HepG2 (cell line): Measurements from ENCODE around the gene MEG3. TPM values are rescaled to one million over a fixed set of nuclear protein-coding genes. Genes with fewer than 3 reads are reported as not detected.

ENCODE experiments used
- CBFB ChIP-seq: sonication (generic); formaldehyde crosslinking; IDR thresholded peaks from 2 replicates; pipeline ENCODE4 v1.4.0; 2020; ENCODE audit warnings: missing genetic modification reagents
- CBX2 ChIP-seq, 2 experiments: fragments of 200-600 bp in 1 of 2; sonication (generic); formaldehyde crosslinking in 1 of 2; IDR thresholded peaks; 2 replicates each; pipeline versions ENCODE4 v1.7.0 to v1.8.1; 2018 to 2022; ENCODE audit warnings: low read depth in 2 of 2, low read length in 1 of 2, mild to moderate bottlenecking in 1 of 2, missing genetic modification reagents in 1 of 2
- CBX5 ChIP-seq: sonication (generic); formaldehyde crosslinking; IDR thresholded peaks from 2 replicates; pipeline ENCODE4 v1.4.0; 2020; ENCODE audit warnings: missing genetic modification reagents, borderline replicate concordance
- CHCHD3 ChIP-seq: sonication (generic); formaldehyde crosslinking; IDR thresholded peaks from 2 replicates; pipeline ENCODE4 v1.8.0; 2022; ENCODE audit warnings: mild to moderate bottlenecking, missing genetic modification reagents, moderate library complexity
- CREM ChIP-seq, 2 experiments: sonication (generic) in 1 of 2; formaldehyde crosslinking in 1 of 2; IDR thresholded peaks; 2 replicates each; pipeline versions ENCODE4 v1.4.0 to v1.6.1; 2016 to 2020; ENCODE audit warnings: antibody characterized with exemption in 1 of 2, mild to moderate bottlenecking in 1 of 2, missing genetic modification reagents in 1 of 2
- DPF2 ChIP-seq: sonication (generic); formaldehyde crosslinking; IDR thresholded peaks from 2 replicates; pipeline ENCODE4 v1.4.0; 2020; ENCODE audit warnings: mild to moderate bottlenecking, low read depth, missing genetic modification reagents, borderline replicate concordance
- HNRNPH1 ChIP-seq: fragments of 200-400 bp; formaldehyde crosslinking; optimal IDR thresholded peaks from 2 replicates; pipeline ENCODE3; 2017; ENCODE audit warnings: mild to moderate bottlenecking, low read depth, low read length
- MEF2D ChIP-seq: sonication (generic); formaldehyde crosslinking; IDR thresholded peaks from 2 replicates; pipeline ENCODE4 v1.5.1; 2020; ENCODE audit warnings: mild to moderate bottlenecking, missing genetic modification reagents
- MZF1 ChIP-seq: sonication (generic); formaldehyde crosslinking; IDR thresholded peaks from 2 replicates; pipeline ENCODE4 v1.8.1; 2023; ENCODE audit warnings: mild to moderate bottlenecking, missing genetic modification reagents, borderline replicate concordance
- NCOR1 ChIP-seq: fragments of 200-600 bp; sonication (generic); IDR thresholded peaks from 2 replicates; pipeline ENCODE4 v1.7.0; 2017; ENCODE audit warnings: antibody characterized with exemption, low read length, borderline replicate concordance
- NFIB ChIP-seq: sonication (generic); formaldehyde crosslinking; IDR thresholded peaks from 2 replicates; pipeline ENCODE4 v1.9.0; 2021; ENCODE audit warnings: missing genetic modification reagents, mild to moderate bottlenecking, borderline replicate concordance
- PAWR ChIP-seq: sonication (generic); formaldehyde crosslinking; IDR thresholded peaks from 2 replicates; pipeline ENCODE4 v1.4.0; 2020; ENCODE audit warnings: missing genetic modification reagents, mild to moderate bottlenecking, borderline replicate concordance
- RNF2 ChIP-seq: fragments of 450-650 bp; conservative IDR thresholded peaks from 2 replicates; pipeline ENCODE4 v1.6.1; 2016; ENCODE audit warnings: low read depth
- RORA ChIP-seq: sonication (generic); formaldehyde crosslinking; IDR thresholded peaks from 2 replicates; pipeline ENCODE4 v1.5.0; 2020; ENCODE audit warnings: mild to moderate bottlenecking, missing genetic modification reagents, moderate library complexity
- SALL1 ChIP-seq: sonication (generic); formaldehyde crosslinking; IDR thresholded peaks from 2 replicates; pipeline ENCODE4 v1.8.0; 2022; ENCODE audit warnings: mild to moderate bottlenecking, missing genetic modification reagents
- SCMH1 ChIP-seq: sonication (generic); formaldehyde crosslinking; IDR thresholded peaks from 2 replicates; pipeline ENCODE4 v1.9.0; 2021; ENCODE audit warnings: missing genetic modification reagents, mild to moderate bottlenecking, borderline replicate concordance
- TSC22D2 ChIP-seq: sonication (generic); formaldehyde crosslinking; IDR thresholded peaks from 2 replicates; pipeline ENCODE4 v1.5.1; 2020; ENCODE audit warnings: missing genetic modification reagents, mild to moderate bottlenecking, borderline replicate concordance
- ZFP1 ChIP-seq: IDR thresholded peaks from 2 replicates; pipeline ENCODE4 v1.6.1; 2016
- ZNF335 ChIP-seq: sonication (generic); formaldehyde crosslinking; IDR thresholded peaks from 2 replicates; pipeline ENCODE4 v1.4.0; 2020; ENCODE audit warnings: missing genetic modification reagents
- ZNF414 ChIP-seq: sonication (generic); formaldehyde crosslinking; IDR thresholded peaks from 2 replicates; pipeline ENCODE4 v1.5.0; 2020; ENCODE audit warnings: missing genetic modification reagents
- ZNF564 ChIP-seq: sonication (generic); formaldehyde crosslinking; IDR thresholded peaks from 2 replicates; pipeline ENCODE4 v1.8.1; 2023; ENCODE audit warnings: mild to moderate bottlenecking, missing genetic modification reagents
- ZNF605 ChIP-seq: sonication (generic); formaldehyde crosslinking; IDR thresholded peaks from 2 replicates; pipeline ENCODE4 v1.8.0; 2022; ENCODE audit warnings: mild to moderate bottlenecking, missing genetic modification reagents
- polyA plus RNA-seq, 8 experiments: library from polyadenylated mRNA; depleted of rRNA in 3 of 8; stranded (reverse) in 7 of 8; unstranded in 1 of 8; fragments of >200 nt; fragmentation: Illumina TruSeq in 4 of 8; extraction: Trizol in 4 of 8; gene quantifications; 2 replicates each; pipeline versions ENCODE4 v1.2.1 to v1.2.3, GENCODE V29; 2011 to 2016; ENCODE audit warnings: low read depth in 4 of 8, missing spikeins in 1 of 8, mixed read lengths in 1 of 8; ENCODE audit not compliant: insufficient read depth in 1 of 8
- total RNA-seq, 5 experiments: library from RNA; depleted of rRNA; stranded (reverse); fragments of >200 nt; fragmentation: Illumina TruSeq; extraction: Trizol; gene quantifications; 2 replicates each; pipeline ENCODE4 v1.2.3, GENCODE V29; 2016; ENCODE audit warnings: low read depth in 1 of 5
- TF ChIP-seq, protein P1 (sequence below): IDR thresholded peaks from 2 replicates; pipeline ENCODE4 v1.6.1; 2016
- TF ChIP-seq, protein P2 (sequence below): conservative IDR thresholded peaks from 2 replicates; pipeline ENCODE4 v1.6.1; 2018; ENCODE audit warnings: missing genetic modification reagents

The MEG3 gene
- total and polyA plus RNA-seq, 2 of the 13 experiments (the other 11 are each of a cell fraction or from before 2014, with no cell fraction given), result 0.17 TPM; not detected in 1

DNA sequence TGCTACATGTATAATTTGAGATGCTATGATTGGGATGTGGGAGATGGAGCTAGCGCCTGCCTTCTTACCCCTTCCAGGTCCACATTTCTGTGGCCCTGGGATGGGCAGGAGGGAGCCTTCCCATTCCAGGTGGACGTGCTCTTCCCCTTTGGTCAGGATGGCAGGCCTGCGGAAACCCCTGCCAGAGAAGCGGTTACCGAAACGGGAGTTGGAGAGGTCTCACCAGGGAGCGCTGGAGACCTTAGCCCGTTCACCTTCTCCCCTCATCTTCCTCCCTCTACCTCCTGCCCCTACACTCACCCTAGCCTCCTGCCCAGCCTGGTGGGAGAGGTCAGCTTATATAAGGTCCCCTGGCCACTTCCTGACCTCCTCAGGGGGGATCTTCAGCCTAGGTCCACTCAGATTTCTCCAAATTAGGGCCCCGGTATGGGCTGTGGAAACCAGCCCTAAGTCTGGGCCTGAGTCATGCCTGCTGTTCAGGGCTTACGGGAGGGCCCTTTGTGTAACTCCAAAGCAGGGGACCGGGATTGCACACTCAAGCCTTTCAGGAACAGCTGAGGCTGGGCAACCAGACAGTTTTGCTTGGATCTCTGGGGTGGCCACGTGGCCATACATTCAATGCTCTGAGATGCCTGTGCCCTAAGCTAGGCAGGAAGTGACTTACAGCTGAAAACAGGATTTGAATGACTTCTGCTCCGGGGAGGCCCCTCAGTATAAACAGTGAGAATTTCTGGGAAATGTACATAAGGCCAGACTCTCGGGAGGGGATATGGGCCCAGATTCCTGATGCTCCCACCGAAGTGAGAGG is 10.2 kb upstream of the MEG3 start (continued):
- TF ChIP-seq ZNF414 (CRISPR knock-in tag) (peak; percentile 84), ZNF335 (CRISPR knock-in tag) (no peak), MZF1 (CRISPR knock-in tag) (no peak), CREM (IDR thresholded peaks at IDR 0.05) (peak; percentile 58), CREM (CRISPR knock-in tag; IDR thresholded peaks at IDR 0.05) (no peak), RORA (CRISPR knock-in tag) (no peak), CBX5 (0 out of 2 replicates have a peak, but pooled peaks have one; percentile 60), ZNF564 (CRISPR knock-in tag) (0 out of 2 replicates have a peak, but pooled peaks have one; percentile 12), CHCHD3 (CRISPR knock-in tag) (no peak), SCMH1 (CRISPR knock-in tag) (no peak), ZFP1 (0 out of 2 replicates have a peak, but pooled peaks have one; percentile 43), NFIB (CRISPR knock-in tag) (no peak), DPF2 (CRISPR knock-in tag) (peak; percentile 23; the same call in 1 of the 2 replicates), TSC22D2 (CRISPR knock-in tag) (peak; percentile 18; the same call in 1 of the 2 replicates), NCOR1 (no peak), RNF2 (0 out of 2 replicates have a peak, but pooled peaks have one; percentile 36), SALL1 (CRISPR knock-in tag) (peak; percentile 76), CBX2 (IDR thresholded peaks at IDR 0.05; ENCODE audit: low read depth, low read length) (no peak), CBX2 (CRISPR knock-in tag; IDR thresholded peaks at IDR 0.05; ENCODE audit: low read depth) (no peak), PAWR (CRISPR knock-in tag) (no peak), MEF2D (peak; percentile 39; the same call in 1 of the 2 replicates), ZNF605 (peak; percentile 56; the same call in 1 of the 2 replicates), CBFB (no peak), HNRNPH1 (no peak)
- TF ChIP-seq, protein P1, sequence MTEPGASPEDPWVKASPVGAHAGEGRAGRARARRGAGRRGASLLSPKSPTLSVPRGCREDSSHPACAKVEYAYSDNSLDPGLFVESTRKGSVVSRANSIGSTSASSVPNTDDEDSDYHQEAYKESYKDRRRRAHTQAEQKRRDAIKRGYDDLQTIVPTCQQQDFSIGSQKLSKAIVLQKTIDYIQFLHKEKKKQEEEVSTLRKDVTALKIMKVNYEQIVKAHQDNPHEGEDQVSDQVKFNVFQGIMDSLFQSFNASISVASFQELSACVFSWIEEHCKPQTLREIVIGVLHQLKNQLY (CRISPR knock-in tag), result peak; percentile 89
- TF ChIP-seq, protein P2, sequence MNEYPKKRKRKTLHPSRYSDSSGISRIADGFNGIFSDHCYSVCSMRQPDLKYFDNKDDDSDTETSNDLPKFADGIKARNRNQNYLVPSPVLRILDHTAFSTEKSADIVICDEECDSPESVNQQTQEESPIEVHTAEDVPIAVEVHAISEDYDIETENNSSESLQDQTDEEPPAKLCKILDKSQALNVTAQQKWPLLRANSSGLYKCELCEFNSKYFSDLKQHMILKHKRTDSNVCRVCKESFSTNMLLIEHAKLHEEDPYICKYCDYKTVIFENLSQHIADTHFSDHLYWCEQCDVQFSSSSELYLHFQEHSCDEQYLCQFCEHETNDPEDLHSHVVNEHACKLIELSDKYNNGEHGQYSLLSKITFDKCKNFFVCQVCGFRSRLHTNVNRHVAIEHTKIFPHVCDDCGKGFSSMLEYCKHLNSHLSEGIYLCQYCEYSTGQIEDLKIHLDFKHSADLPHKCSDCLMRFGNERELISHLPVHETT (CRISPR knock-in tag), result peak; percentile 42; the same call in 1 of the 2 replicates
